ENCODE results near the gene PLB1. TPM values are rescaled to one million over a fixed set of nuclear protein-coding genes. Genes with fewer than 3 reads are reported as not detected.

The PLB1 gene
- total and polyA plus RNA-seq, 5 experiments from 2014 or later: 0.29 to 0.34 (median 0.34) TPM; not detected in 2

- peak overlapping the region; percentile 34 to 85 (median 70) for H3K4me3 Mint-ChIP-seq
- DNase-seq (no peak), ATAC-seq (no peak)
- peak overlapping the region; percentile 87 to 100 (median 98) for H3K27ac Mint-ChIP-seq
- peaks cover 49 to 83% (median 78%) of the 10 kb centered on the region in 4 donors for H3K4me1 Mint-ChIP-seq
- H3K9me3 Mint-ChIP-seq: peaks cover 0 to 3% (median 0%) of the 10 kb centered on the region in 9 donors
- no peaks in the 10 kb centered on the region for H3K27me3 Mint-ChIP-seq
- no peaks in the 10 kb centered on the region for H3K36me3 Mint-ChIP-seq
- POLR2A ChIA-PET: interaction anchor here (0.7 to 2.6 kb wide), 3 partner anchors 9 to 127 kb away, joined by 3 to 8 read pairs (median 7); partner anchors contain the start of gene PPP1CB
Measured at GRCh38 chr2:28624436-28624792, 128.6 kb downstream of the PLB1 start.

GRCh38 chr2:28624793-28625701 is 129.2 kb downstream of the PLB1 start:
- ATAC-seq (peak; percentile 27 to 47), DNase-seq (peak; percentile 21 to 81 (median 64))
- peaks cover 45 to 77% (median 72%) of the 10 kb centered on the region in 4 donors for H3K4me1 Mint-ChIP-seq
- H3K27ac Mint-ChIP-seq: peak overlapping the region; percentile 87 to 100 (median 98)
- peak overlapping the region; percentile 23 to 85 (median 70) for H3K4me3 Mint-ChIP-seq
- no peaks in the 10 kb centered on the region for H3K27me3 Mint-ChIP-seq
- no peaks in the 10 kb centered on the region for H3K36me3 Mint-ChIP-seq
- H3K9me3 Mint-ChIP-seq: peaks cover 0 to 3% (median 0%) of the 10 kb centered on the region in 9 donors
- POLR2A ChIA-PET: interaction anchor here (0.7 to 2.6 kb wide), 4 partner anchors 9 to 127 kb away, joined by 3 to 8 read pairs (median 5); partner anchors contain the start of gene PPP1CB

GRCh38 chr2:28626376-28626775 is 130.5 kb downstream of the PLB1 start:
- H3K4me1 Mint-ChIP-seq: peaks cover 37 to 65% (median 62%) of the 10 kb centered on the region in 4 donors
- DNase-seq (peak in 1 of 10 donors; percentile 55), ATAC-seq (no peak)
- H3K27me3 Mint-ChIP-seq: no peaks in the 10 kb centered on the region
- peaks cover 0 to 3% (median 0%) of the 10 kb centered on the region in 9 donors for H3K9me3 Mint-ChIP-seq
- peak overlapping the region in 1 of 10 donors; percentile 15 for H3K4me3 Mint-ChIP-seq
- POLR2A ChIA-PET: interaction anchor here (1.2 kb wide), 1 partner anchor 9 kb away, joined by 3 read pairs; no protein-coding TSS in a partner anchor
- H3K36me3 Mint-ChIP-seq: peaks cover 0 to 2% (median 0%) of the 10 kb centered on the region in 3 donors
- peak overlapping the region in 9 of 10 donors; percentile 13 to 100 (median 98) for H3K27ac Mint-ChIP-seq

GRCh38 chr2:28626891-28627421 is 131.1 kb downstream of the PLB1 start:
- Mint-ChIP-seq H3K36me3 (peaks cover 0 to 2% (median 0%) of the 10 kb centered on the region in 3 donors), H3K4me1 (peaks cover 34 to 59% (median 56%) of the 10 kb centered on the region in 4 donors), H3K9me3 (peaks cover 0 to 3% (median 0%) of the 10 kb centered on the region in 9 donors), H3K4me3 (no peak overlapping the region), H3K27me3 (no peaks in the 10 kb centered on the region), H3K27ac (peak overlapping the region; percentile 13 to 99 (median 73))
- no peak for ATAC-seq
- POLR2A ChIA-PET: interaction anchor here (0.9 to 1.2 kb wide), 2 partner anchors 9 kb away, joined by 3 to 4 read pairs; no protein-coding TSS in a partner anchor
- peak in 1 of 10 donors; percentile 24 for DNase-seq

GRCh38 chr2:28627722-28628480 is 132.0 kb downstream of the PLB1 start:
- Mint-ChIP-seq H3K27ac (peak overlapping the region in 9 of 10 donors; percentile 26 to 99 (median 86)), H3K27me3 (no peaks in the 10 kb centered on the region), H3K4me1 (peaks cover 28 to 51% (median 48%) of the 10 kb centered on the region in 4 donors), H3K4me3 (peak overlapping the region in 4 of 10 donors; percentile 10 to 39 (median 24)), H3K36me3 (peaks cover 0 to 2% (median 0%) of the 10 kb centered on the region in 3 donors), H3K9me3 (peaks cover 0 to 3% (median 0%) of the 10 kb centered on the region in 9 donors)
- peak in 1 of 10 donors; percentile 54 for DNase-seq
- POLR2A ChIA-PET: interaction anchor here (0.9 kb wide), 2 partner anchors 10 to 123 kb away, joined by 3 to 4 read pairs; no protein-coding TSS in a partner anchor
- ATAC-seq: no peak

GRCh38 chr2:28628506-28628905 is 132.6 kb downstream of the PLB1 start:
- peak in 1 of 10 donors; percentile 31 for DNase-seq
- H3K4me1 Mint-ChIP-seq: peaks cover 26 to 45% (median 42%) of the 10 kb centered on the region in 4 donors
- H3K27me3 Mint-ChIP-seq: no peaks in the 10 kb centered on the region
- H3K27ac Mint-ChIP-seq: peak overlapping the region in 2 of 10 donors; percentile 76 to 89
- no peak overlapping the region for H3K4me3 Mint-ChIP-seq
- POLR2A ChIA-PET: interaction anchor here (0.5 to 0.9 kb wide), 2 partner anchors 23 to 122 kb away, joined by 3 read pairs; no protein-coding TSS in a partner anchor
- peaks cover 0 to 2% (median 0%) of the 10 kb centered on the region in 3 donors for H3K36me3 Mint-ChIP-seq
- H3K9me3 Mint-ChIP-seq: peaks cover 0 to 3% (median 0%) of the 10 kb centered on the region in 9 donors
- no peak for ATAC-seq

- Mint-ChIP-seq H3K27ac (peak overlapping the region in 3 of 10 donors; percentile 53 to 76 (median 53)), H3K27me3 (no peaks in the 10 kb centered on the region), H3K4me1 (peaks cover 28 to 40% (median 38%) of the 10 kb centered on the region in 4 donors), H3K4me3 (no peak overlapping the region), H3K36me3 (peaks cover 0 to 2% (median 0%) of the 10 kb centered on the region in 3 donors), H3K9me3 (peaks cover 0 to 3% (median 0%) of the 10 kb centered on the region in 9 donors)
- no peak for DNase-seq
- POLR2A ChIA-PET: interaction anchor here (0.5 to 0.9 kb wide), 2 partner anchors 23 to 122 kb away, joined by 3 read pairs; no protein-coding TSS in a partner anchor
- ATAC-seq: no peak
Measured at GRCh38 chr2:28628987-28629386, 133.1 kb downstream of the PLB1 start.

- ATAC-seq (no peak), DNase-seq (no peak)
- POLR2A ChIA-PET: interaction anchor here (0.8 kb wide), 1 partner anchor 24 kb away, joined by 4 read pairs; no protein-coding TSS in a partner anchor
- peaks cover 0 to 2% (median 0%) of the 10 kb centered on the region in 3 donors for H3K36me3 Mint-ChIP-seq
- H3K27me3 Mint-ChIP-seq: no peaks in the 10 kb centered on the region
- peaks cover 20 to 31% (median 28%) of the 10 kb centered on the region in 4 donors for H3K4me1 Mint-ChIP-seq
- no peak overlapping the region for H3K4me3 Mint-ChIP-seq
- peaks cover 0 to 2% (median 0%) of the 10 kb centered on the region in 9 donors for H3K9me3 Mint-ChIP-seq
- H3K27ac Mint-ChIP-seq: peak overlapping the region in 1 of 10 donors; percentile 45
Measured at GRCh38 chr2:28629910-28630309, 134.1 kb downstream of the PLB1 start.

GRCh38 chr2:28630341-28630740 is 134.5 kb downstream of the PLB1 start:
- no peaks in the 10 kb centered on the region for H3K27me3 Mint-ChIP-seq
- no peak for DNase-seq
- POLR2A ChIA-PET: interaction anchor here (0.8 to 1.5 kb wide), 3 partner anchors 21 to 122 kb away, joined by 3 to 4 read pairs (median 3); partner anchors contain the start of gene PPP1CB
- peaks cover 16 to 27% (median 24%) of the 10 kb centered on the region in 4 donors for H3K4me1 Mint-ChIP-seq
- H3K4me3 Mint-ChIP-seq: no peak overlapping the region
- no peaks in the 10 kb centered on the region for H3K9me3 Mint-ChIP-seq
- peaks cover 0 to 2% (median 0%) of the 10 kb centered on the region in 3 donors for H3K36me3 Mint-ChIP-seq
- ATAC-seq: no peak
- peak overlapping the region in 2 of 10 donors; percentile 45 to 52 for H3K27ac Mint-ChIP-seq

- ATAC-seq (no peak), DNase-seq (no peak)
- Mint-ChIP-seq H3K4me3 (no peak overlapping the region), H3K27ac (peak overlapping the region in 5 of 10 donors; percentile 16 to 79 (median 45)), H3K4me1 (peaks cover 13 to 18% (median 15%) of the 10 kb centered on the region in 4 donors), H3K36me3 (peaks cover 0 to 2% (median 0%) of the 10 kb centered on the region in 3 donors), H3K9me3 (no peaks in the 10 kb centered on the region), H3K27me3 (no peaks in the 10 kb centered on the region)
- POLR2A ChIA-PET: interaction anchor here (0.6 to 1.5 kb wide), 3 partner anchors 120 to 1332 kb away, joined by 3 read pairs; partner anchors contain the start of gene PPP1CB
Measured at GRCh38 chr2:28631514-28632206, 135.8 kb downstream of the PLB1 start.

- Mint-ChIP-seq H3K27ac (peak overlapping the region in 1 of 10 donors; percentile 53), H3K4me1 (peaks cover 4 to 15% (median 8%) of the 10 kb centered on the region in 4 donors), H3K9me3 (no peaks in the 10 kb centered on the region), H3K36me3 (peaks cover 0 to 2% (median 0%) of the 10 kb centered on the region in 3 donors), H3K4me3 (no peak overlapping the region), H3K27me3 (no peaks in the 10 kb centered on the region)
- ATAC-seq (no peak), DNase-seq (no peak)
- POLR2A ChIA-PET: interaction anchor here (0.7 kb wide), 1 partner anchor 279 kb away, joined by 3 read pairs; no protein-coding TSS in a partner anchor
Measured at GRCh38 chr2:28632791-28633190, 136.9 kb downstream of the PLB1 start.
